ENCODE data around the gene RIPOR3.
"Not testable (repeated sequence)": the region's sequence is repeated elsewhere in the genome, so short reads cannot be mapped to it uniquely, and the experiment has no call there.

The RIPOR3 gene

DNA sequence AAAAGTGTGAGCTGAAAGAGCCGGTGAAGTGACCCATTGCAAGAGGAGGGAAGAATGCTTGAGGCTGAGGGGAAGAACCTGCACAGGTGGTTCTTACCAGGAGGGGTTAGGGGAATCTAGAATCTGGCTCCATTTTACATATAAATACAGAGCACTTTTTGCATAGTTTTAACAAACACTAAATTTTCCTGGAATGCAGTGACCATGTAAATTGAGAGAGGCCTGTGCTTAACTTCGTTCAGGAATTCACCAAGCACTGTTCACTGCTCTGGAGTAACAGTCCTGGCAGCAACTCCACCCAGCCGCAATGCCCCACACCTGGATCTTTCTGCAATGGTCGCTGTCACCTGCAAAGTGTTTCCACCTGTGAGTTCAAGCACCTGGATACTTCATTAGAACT is 13.2 kb upstream of the RIPOR3 start:
- no peak for FAIRE-seq

DNA sequence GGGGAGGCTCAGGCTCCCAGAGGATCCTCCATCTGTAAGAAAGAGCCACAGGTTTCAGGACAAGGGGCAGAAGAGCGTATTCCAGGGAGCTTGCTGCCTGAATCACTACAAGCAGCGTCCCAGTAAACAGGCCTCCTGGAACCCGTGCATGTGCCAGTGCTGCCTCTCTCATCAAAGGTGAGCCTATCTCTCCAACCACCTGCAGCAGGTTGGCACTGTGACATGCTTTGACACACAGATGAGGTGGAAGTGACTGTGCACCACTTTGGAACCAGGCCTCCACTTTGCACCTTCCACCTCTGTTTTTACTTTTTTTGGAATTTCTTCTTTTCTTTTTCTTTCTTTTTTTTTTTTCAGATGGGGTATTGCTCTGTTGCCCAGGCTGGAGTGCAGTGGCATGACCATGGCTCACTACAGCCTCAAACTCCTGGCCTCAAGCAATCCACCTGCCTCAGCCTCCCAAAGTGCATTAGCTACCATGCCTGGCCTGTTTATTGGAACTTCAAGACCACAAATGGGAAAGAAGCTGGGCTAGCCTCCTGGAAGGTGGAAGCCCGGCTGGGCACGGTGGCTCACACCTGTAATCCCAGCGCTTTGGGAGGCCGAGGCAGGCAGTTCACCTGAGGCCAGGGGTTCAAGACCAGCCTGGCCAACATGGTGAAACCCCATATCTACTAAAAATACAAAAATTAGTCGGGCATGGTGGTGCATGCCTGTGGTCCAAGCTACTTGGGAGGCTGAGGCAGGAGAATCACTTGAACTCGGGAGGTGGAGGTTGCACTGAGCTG is 12.5 kb upstream of the RIPOR3 start:
- FAIRE-seq, result not testable (repeated sequence)

DNA sequence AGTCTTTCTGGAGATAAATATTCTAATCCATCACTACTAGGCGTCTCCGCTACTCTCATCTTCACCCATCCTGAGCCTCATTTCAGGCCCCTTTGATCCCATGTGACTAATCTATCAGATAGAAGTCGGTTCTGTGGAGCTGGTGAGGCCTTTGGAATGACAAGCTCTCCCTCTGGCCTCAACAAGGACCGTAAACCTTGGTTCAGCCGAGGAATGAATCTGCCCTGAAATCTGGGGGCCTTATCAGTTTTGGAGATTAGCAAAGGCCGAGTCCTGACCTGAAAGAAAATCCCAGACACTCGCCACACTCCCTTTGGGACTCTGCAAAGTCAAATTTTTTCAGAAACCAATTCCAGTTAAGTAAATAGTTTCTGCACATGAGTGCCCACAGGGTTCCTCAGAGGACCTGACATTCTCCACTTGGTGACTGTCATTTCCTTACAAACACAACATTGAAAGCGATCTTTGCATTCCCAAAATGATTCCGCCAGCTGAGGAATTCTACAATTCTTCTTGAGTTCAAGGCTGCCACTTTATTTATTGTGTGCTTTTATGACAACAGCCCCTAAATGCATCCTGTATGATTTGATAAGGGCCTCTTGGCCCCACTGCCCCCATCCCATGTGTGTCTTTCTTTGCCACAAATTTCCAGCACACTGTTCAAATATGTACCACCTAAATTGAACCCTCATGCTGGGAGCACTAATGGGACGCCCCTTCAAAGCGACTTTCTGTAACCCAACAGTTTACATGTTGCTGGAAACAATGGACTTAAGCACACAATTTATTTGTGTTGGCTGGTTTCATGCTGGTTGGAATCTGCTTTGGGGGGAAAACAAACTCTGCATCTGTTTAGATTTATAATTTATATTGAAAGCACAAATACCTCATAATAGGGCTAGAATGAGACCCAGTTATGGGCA is 10.0 kb upstream of the RIPOR3 start:
- FAIRE-seq, result no peak

DNA sequence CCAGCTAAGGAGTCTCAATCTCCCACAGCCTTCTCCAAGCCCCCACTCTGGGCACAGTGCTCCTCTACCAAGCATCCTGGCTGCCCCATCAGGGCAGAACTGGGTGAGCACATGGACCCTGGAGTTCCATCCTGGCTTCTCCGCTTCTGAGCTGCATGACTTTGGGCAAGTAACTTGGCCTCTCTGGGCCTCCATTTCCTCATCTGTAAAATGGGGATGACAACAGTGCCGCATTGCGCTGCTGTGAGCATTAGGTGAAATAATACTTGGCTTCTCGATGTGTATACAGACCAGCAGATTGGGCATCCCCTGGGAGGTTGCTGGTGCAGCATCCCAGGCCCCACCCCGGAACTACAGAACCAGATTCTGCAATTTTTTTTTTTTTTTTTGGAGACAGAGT is 8.3 kb upstream of the RIPOR3 start:
- no peak for FAIRE-seq

DNA sequence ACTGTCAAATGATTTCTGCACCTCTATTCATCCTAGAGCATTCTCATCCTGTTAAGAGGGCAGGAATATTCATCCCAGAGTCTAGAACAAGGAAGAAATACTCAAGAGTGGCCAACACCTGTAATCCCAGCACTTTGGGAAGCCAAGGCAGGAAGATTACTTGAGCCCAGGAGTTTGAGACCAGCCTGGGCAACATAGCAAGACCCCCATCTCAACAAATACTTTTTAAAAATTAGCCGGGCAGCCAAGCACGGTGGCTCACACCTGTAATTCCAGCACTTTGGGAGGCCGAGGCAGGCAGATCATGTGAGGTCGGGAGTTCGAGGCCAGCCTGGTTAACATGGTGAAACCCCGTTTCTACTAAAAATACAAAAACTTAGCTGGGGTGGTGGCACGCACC is 6.9 kb upstream of the RIPOR3 start:
- not testable (repeated sequence) for FAIRE-seq

DNA sequence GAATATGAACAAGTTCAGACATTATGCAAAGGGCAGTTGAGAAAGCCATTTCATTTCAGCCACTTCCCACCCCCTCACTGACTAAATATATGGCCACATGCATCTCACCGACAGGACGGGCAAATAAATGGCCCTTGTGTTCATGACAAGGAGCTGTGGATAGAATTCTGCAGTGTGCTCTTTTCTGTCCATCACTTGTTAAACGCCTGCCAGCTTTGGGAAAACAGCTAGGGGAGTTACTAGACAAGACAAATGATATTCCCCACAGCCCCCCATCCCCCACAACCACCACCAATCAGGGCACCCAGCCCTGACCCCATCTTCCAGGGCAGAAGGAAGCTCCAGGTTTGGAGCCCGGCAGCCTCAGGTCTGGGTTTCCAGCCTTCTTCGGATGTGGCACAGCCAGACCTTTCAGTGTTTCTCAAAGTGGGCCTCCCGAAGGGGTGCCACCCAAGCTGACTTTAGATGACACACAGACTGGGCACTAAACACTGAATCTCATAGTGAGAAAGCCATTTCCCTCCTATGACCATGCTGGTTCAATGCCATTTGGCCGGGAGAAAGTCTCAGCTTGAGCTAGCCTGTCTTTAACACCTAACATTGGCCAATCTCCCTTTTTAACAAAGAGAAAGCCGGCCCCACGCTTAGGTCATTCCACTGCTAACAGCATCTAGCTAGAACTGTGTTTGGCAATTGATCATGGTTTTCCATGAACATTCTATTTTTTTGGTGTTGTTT is 4.0 kb upstream of the RIPOR3 start:
- no peak for FAIRE-seq

DNA sequence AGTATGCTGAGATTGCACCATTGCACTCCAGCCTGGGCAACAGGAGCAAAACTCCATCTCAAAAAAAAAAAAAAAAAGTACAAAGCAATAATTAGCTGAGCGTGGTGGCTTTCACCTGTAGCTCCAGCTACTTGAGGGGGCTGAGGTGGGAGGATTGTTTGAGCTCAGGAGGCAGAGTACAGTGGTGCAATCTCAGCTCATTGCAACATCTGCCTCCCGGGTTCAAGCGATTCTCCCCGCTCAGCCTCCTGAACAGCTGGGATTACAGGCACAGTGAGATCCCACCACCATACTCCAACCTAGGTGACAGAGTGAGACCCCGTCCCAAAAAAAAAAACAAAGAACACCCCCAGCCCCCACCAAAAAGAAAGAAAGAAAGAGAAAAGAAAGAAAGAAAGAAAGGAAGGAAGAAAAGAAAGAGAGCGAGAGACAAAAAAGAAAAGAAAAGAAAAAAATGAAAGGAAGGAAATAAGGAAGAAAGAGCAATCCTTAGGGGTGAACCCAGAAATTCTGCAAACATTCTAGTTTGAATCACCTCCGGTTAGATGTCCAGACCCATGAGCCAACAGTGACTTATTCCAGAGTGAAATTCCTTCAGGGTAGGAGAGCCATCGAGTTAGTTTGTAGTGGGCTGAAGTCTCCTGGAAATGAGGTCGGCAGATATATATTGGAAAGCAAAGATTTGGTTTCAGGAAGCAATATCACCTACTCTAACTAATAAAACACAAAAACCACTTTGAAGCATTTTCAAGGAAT is 3.2 kb upstream of the RIPOR3 start:
- no peak for FAIRE-seq

DNA sequence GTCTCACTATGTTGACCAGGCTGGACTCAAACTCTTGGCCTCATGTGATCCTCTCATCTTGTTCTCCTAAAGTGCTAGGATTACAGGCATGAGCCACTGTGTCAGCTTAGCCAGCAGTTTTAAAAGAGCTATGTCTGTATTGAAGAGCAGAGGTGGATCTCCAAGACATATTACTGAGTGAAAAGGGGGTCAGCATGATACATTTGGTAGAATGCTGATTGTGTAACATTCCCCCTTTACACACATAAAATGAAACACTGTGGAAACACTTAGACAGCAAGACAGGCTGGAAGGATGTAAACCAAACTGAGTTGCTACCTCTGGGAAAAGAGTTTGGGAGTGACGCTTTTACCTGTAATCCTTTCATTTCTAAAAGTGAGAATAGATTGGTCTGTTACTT is 1.7 kb upstream of the RIPOR3 start:
- no peak for FAIRE-seq

DNA sequence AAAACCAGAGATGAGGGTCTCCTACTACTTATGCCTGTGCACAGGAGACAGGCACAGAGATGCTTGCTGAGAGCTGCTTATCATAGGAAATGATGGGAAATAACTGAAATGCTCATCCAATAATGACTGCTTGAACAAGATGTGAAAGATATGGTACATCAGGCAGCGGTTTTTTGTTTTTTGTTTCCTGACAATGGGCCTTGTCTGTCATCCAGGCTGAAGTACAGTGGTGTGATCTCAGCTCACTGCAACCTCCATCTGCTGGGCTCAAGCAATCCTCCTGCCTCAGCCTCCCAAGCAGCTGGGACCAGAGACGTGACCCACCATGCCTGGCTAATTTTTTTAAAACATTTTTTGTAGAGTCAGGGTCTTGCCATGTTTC is 1.2 kb upstream of the RIPOR3 start:
- FAIRE-seq, result no peak

DNA sequence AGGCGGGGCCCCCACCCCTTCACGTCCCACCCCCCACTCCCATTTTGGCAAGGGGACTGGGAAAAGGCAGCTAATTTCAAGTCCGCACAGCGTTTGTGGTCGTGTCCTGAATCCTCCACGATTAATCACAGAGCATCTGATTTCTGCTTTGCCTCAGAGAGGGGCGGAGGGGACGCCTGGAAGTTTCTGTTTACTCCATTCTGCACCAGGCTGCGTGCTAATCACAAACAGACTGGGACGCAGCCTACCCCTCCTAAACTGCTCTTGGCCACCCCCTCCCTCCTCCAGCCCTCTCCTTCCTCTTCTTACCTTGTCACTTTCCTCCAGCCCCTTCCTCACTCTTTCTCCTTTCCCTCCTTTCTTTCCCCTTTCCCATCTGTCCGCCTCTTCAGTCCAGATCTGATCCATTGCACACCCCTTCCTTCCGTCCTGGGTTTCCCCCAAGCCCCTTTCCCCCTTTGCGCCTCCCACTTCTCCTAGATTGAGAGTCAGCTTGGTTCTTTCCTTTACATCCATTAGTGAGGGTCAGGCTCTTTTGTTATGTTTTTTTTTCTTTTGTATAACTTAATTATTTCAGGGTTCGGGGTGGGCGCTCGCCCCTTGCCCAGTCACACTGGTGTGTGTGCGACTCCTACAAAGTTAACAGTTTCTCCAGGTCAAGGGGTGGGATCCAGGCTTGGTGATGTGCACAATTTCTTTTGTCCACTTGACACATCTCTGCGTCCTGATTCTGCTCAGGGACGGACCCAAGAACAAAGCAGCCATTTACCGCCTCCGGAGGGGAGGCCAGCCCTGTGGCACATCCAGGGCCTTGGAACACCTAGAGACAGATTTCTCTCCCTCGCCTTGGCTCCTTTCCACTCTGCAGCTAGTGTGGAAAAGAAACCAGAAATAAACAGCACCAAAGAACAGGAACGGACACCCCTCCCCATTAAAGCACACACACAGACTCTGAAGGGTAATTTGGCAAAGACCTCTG is 520 bp upstream of the RIPOR3 start:
- no peak for FAIRE-seq

DNA sequence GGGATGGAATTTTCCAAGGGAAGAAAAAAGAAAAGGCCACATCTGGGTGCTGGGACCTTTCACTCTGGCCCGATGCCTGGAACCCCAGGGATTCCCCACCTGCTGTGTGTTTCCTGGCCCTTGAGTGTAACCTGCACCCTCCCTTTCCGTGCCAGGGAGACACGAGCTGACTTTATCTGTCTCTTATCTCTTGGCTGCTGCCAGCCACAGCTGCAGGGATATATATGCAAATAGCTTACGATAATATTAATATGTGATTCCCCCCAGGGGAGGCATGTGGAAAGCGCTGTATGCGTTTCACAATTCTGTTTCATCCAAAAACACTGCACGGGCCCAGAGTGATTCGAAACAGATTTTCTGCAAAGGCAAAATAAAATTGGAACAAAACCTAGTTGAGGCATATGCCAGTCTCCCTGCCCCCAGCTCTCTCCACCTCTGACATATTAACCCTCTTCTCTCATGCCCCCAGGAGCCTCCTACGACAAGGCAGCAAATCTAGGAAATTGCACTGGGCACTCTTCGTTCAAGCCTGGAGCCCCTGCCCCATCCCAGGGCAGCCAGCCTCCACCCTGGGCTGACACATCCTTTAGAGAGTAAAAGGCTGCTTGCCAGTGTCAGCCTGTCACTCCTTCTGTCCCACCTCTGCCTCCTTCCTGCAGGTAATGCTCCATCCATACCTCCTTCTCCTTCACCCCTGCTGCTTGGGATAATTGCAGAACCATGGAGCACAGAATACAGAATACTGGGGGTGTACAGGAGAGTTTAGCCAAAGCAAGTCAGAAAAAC is 1.3 kb downstream of the RIPOR3 start:
- FAIRE-seq, result no peak

DNA sequence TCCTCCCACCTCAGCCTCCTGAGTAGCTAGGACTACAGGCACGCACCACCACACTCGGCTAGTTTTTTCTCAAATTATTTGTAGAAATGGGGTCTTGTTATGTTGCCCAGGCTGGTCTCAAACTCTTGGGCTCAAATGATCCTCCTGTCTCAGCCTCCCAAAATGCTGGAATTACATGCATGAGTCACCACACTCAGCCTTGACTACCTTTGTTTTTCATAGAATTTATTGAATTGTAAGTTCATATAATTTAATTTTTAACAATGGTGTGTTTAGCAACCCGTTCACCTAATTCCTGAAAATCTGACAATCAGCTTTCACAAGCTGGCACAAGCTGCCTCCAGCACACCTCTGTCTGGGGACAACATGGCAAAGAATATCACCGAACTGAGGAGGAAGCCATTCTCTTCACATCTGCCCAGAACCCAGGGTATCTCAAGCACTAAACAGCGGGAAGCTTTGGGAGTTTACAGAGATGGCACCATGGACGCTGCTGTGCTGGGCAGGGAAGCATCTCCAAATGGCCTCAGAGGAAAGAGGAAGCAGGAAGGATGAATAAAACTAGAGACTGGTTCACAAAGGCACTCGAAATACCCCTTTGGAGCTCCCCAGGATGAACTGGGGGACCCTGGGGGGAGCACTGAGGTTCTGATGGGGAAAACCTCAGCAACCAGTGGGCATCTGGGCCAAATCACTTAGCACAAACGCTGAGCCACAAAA is 2.9 kb downstream of the RIPOR3 start:
- no peak for FAIRE-seq

DNA sequence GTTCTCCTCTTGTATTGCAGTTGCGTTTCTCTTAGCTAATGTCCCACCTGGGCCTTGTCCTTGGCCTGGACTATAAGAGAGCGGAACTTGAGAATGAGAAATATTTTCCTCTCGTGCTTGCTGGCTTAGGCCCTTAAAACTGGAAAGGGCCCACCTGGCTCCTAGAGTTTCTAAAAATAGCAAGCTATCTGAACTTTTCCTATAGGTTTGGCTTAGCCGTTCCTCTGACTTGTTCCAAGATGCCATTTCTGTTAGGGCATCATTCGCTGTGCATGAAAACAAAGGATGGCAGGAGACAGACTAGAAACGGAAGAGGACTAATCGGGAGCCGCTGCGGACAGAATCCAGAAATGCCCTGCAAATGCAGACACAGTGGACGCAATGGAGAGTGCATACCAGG is 4.5 kb downstream of the RIPOR3 start:
- no peak for FAIRE-seq

DNA sequence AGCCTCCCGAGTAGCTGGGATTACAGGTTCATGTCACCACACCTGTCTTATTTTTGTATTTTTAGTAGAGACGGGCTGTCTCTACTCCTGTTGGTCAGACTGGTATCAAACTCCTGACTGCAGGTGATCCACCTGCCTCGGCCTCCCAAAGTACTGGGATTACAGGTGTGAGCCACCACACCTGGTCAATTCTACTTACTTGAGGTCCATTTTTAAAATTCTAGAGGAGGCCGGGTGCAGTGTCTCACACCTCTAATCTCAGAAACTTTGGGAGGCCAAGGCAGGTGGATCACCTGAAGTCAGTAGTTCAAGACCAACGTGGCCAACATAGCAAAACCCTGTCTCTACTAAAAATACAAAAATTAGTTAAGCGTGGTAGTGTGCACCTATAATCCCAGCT is 7.8 kb downstream of the RIPOR3 start:
- FAIRE-seq, result no peak

DNA sequence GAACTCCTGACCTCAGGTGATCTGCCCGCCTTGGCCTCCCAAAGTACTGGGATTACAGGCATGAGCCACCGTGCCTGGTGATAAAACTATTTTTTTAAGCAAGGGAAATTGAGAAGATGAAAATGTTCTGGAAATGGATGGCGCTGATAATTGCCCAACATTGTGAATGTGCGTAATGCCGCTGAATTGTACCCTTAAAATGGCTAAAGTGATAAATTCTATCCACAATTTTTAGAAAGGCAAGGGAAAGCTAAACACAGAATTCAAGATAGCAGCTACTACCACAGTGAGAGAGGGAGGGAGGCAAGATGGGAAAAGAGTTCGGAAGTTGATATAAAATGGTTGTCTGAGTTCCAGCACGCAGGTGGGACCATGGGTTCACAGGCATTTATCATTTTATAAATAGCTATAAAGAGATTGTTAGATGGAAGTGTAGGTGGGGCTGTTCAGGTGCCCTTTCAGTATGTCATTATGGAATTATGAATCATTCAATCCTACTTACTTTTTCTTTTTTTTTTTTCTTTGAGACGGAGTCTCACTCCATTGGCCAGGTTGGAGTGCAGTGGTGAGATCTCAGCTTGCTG is 8.3 kb downstream of the RIPOR3 start:
- FAIRE-seq, result no peak

DNA sequence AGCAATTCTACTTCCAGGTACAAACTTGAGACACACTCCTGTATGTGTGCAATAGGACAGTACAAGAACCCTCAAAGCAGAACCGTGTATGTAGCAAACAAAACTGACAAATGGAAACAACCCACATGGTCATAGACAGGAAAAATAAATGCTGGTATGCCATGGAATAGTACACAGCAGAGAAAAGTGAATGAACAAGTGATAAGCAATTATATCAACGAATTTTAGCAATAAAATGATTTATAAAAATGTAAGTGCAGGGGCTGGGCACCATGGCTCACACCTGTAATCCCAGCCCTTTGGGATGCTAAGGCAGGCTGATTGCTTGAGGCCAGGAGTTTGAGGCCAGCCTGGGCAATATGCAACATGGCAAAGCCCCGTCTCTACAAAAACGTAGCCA is 9.3 kb downstream of the RIPOR3 start:
- no peak for FAIRE-seq

DNA sequence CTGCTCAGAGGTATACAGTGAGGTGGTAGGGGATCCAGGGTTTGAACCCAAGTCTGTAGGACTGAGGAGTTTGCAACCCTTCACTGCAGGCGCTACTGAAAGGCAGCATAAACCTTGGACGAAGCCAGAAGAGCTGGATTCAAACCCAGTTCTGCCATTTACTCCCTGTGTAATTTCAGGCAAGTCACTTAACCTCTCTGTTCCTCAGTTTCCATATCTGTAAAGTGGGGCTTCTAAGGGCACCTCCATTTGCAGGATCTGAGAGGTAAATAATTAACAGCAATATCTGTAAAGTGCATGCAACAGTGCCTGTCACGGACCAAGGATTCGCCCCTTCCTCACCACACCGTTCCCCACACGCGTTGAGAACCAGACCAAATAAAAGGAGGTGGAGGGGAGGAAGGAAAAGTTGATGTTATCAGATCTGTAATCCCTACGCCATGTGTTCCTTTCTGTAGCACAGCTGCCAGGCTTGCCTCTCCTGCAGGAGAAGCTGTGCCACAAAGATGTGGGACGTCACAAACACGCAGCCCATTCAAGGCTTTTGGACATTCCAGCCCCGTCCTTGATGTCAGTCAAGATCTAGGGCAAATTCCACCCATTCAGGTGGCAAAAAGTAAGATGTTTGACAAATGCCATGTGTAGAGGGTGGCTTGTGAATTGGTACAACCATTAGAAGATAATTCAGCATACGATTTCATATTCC is 9.8 kb downstream of the RIPOR3 start:
- FAIRE-seq, result no peak

DNA sequence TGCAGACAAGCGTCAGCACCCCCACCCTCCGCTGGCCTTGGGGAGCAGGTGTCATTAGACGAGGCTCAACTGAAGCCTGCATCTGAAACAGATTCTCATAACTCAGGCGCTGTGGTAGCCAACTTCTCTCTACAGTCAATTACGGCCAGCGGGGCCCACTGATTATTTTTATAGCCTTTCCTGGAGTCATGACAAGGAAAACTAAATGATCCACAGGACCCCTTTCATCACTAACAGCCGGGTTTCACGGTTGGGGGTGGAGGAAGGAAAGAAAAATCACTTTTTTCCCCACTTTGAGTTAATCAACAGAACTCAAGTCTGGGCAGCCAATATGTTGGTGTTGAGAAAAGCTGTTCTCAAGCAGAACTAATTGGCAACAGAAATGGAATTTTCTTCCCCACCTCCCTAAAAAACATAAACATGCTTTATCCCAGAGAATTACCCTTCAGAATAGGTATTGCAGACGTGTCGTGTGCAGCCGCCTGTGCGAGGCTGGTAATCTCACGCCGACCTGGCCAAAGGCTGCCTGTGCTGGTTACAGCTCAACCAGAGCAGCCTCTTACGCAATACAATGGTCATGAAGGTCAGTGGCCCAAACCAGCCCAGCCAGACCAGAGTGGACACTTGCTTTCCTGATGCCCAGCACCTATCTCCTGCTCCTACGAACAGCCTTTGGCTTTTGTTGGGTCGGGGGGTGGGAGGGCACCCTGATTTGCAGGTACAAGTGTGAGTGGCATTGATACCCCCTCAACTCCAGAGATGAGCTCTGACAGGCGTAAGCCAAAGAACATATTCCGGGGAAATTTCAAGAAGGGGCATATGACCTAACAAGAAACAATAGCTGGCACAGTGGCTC is 11.0 kb downstream of the RIPOR3 start:
- no peak for FAIRE-seq

All from colon (tissue), 2 donors.